HG02970 (cell line): Measurements from ENCODE around the gene SHLD1.
"Not testable (repeated sequence)": the region's sequence is repeated elsewhere in the genome, so short reads cannot be mapped to it uniquely, and the experiment has no call there.

Source experiments
- ATAC-seq: cut with Tn5 transposase; IDR thresholded peaks from one replicate; pipeline ENCODE4 v1.9.1; 2021; ENCODE audit warnings: mild to moderate bottlenecking, moderate library complexity, moderate number of reproducible peaks; ENCODE audit not compliant: unreplicated experiment, low FRiP score

Gene SHLD1

GRCh38 chr20:5735845-5736510 is 14.2 kb upstream of the SHLD1 start:
- no peak for ATAC-seq

DNA sequence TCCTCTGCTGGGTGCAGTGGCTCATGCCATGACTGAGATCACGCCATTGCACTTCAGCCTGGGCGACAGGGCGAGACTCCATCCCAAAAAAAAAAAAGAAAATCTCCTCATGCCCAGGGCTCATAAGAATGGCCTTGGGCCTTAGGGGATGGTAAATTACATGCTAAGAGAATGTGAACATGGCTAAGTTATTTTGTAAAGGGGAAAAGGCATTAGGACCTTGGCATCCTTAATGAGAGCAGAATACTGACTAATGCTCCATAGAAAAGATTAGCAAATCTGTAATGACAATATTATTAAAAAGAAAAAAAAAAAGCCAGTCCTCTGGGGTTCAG is 12.6 kb upstream of the SHLD1 start:
- no peak for ATAC-seq

DNA sequence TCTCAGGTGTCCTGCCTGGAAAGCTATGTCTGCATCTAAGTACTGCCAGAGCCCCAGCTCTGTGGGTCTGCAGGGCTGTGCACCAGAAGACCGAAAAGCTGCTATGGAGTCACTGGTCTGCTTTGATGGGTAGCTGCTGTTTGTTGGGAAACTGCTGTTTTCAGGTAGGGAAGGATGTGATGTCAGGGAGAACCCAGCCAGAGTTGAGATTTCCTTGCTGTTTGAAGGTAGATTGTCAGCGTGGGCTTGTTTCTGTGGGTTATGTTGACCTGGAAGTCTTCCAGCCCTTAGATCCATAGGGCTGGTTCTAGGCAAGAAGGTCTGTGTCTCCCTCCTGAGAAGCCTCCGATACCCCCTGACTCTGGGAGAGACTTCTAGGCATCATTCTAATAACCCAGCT is 12.2 kb upstream of the SHLD1 start:
- no peak for ATAC-seq

DNA sequence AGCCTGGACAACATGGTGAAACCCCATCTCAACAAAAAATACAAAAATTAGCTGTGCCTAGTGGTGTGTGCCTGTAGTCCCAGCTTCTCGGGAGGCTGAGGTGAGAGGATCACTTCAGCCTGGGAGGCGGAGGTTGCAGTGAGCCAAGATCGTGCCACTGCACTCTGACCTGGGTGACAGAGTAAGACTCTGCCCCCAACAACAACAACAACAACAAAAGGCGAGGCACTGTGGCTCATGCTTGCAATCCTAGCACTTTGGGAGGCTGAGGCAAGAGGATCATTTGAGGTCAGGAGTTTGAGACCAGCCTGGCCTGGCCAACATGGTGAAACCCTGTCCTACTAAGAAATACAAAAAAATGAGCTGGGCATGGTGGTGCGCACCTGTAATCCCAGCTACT is 9.6 kb upstream of the SHLD1 start:
- not testable (repeated sequence) for ATAC-seq

GRCh38 chr20:5741089-5741488 is 9.1 kb upstream of the SHLD1 start:
- ATAC-seq, result no peak

GRCh38 chr20:5742041-5742440 is 8.2 kb upstream of the SHLD1 start:
- ATAC-seq, result no peak

DNA sequence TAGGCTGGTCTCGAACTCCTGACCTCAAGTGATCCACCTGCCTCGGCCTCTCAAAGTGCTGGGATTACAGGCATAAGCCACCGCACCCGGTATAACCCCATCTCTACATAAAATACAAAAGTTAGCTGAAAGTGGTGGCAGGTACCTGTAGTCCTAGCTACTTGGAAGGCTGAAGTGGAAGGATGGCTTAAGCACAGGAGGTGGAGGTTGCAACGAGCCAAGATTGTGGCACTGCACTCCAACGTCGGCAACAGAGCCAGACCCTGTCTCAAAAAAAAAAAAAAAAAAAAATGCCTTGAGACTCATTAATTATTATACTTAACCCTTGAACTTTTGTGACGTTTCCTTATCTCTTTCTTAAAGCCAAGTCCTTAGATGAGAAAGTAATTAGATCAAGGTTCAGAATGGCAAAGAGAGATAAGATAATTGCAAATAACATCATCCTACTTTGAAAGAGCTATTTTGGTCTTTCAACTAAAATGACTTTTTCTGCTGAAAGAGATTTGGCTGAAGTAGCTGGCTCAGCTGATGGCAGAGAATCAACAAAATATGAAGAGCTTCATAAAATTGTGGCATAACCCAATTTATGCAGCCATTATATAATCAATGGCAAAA is 4.7 kb upstream of the SHLD1 start:
- ATAC-seq, result no peak

DNA sequence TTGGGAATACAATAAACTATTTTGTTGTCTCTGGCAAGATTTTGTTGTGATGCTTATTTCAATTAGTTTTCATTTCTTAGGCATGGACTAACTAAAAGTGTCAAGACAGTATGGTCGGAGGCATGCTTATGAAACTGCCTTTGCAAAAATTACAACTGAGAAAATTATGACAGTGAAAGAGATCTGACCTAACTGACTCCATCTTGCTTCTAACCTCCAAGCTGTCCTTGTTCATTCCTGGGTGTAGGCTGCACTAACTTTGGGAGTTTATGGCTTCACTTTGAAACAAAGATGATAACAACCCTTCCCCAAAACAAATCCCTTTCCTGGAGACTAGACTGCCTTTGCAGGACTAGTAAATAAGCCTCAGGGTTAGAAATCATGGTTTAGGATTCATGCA is 4.1 kb upstream of the SHLD1 start:
- ATAC-seq, result no peak

GRCh38 chr20:5748246-5748645 is 2.0 kb upstream of the SHLD1 start:
- ATAC-seq, result no peak

- not testable (repeated sequence) for ATAC-seq
Observed at GRCh38 chr20:5749512-5749951, 669 bp upstream of the SHLD1 start.

DNA sequence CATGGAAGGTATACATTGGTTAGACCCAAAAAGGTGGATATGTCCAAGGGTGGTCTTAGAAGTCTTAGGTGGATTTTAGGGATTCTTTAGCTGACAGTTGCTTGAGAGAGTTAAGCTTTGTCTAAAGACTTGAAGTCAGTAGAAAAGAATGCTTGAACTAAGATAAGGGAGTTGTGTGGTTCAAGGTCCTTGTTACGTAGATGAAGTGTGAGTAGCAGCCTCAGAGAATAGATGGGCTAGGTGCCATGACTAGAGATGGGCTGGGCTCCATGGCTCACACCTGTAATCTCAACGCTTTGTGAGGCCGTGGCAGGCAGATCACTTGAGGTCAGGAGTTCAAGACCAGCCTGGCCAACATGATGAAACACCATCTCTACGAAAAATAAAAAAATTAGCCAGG is 1.7 kb downstream of the SHLD1 start:
- ATAC-seq, result no peak

DNA sequence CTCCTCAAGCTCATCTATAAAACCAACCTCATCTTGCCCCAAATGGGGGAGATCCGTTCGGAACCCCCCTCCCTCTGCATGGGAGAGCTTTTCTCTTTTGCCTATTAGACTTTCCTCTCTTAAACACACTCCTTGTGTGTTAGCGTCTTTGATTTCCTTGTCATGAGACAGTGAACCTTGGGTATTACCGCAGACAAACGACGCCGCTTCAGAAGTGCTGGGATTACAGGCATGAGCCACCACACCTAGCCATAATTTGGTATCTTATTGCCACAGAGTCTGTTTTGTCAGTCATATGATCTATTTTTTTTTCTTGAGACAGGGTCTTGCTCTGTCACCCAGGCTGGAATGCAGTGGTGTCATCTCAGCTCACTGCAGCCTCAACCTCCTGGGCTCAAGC is 3.6 kb downstream of the SHLD1 start:
- no peak for ATAC-seq

- ATAC-seq, result no peak
Observed at GRCh38 chr20:5757949-5758348, 7.7 kb downstream of the SHLD1 start.

GRCh38 chr20:5766085-5766764 is 16.0 kb downstream of the SHLD1 start:
- ATAC-seq, result no peak

DNA sequence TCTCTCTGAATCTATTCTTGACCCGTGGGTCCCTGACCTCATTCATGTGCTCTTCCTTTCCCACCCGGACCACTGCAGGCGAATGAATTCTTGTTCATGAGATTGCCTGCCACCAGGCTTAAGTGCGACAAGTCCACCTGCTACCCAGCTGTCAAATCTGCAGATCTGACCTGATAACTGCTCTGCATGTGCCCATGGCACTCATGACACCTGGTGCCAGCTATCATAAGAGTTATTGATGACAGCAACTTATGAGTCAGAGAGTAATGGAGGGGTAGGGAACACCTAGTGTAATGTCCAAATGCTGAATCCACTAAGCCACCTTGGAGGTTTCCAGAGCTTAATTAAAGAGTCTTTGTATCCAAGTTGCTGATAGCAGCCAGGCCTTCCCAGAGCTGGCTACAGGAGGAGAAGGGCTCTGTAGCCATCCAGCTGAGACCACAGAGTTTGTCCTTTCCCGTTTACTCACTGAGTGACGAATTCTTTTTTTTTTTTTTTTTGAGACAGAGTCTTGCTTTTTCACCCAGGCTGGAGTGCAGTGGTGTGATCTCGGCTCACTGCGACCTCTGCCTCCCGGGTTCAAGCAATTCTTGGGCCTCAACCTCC is 17.4 kb downstream of the SHLD1 start:
- ATAC-seq, result no peak

- no peak for ATAC-seq
Observed at GRCh38 chr20:5770231-5770986, 20.2 kb downstream of the SHLD1 start.

DNA sequence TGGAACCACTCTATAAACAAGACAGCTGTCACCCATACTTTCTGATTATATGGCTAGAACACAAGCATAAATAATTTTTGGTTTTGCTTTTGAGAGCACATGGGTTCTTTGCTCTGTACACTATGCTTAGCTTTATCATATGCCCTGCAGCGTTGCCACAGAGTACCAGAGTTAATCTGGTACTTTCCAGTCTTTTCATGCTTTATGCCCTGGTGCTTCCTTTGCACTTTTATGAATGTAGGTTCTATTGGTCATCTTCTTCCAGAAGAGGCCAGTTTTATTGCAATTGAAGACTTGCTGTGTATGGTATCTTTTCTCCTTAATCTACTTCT is 20.8 kb downstream of the SHLD1 start:
- no peak for ATAC-seq

- no peak for ATAC-seq
Observed at GRCh38 chr20:5772704-5773103, 22.5 kb downstream of the SHLD1 start.

GRCh38 chr20:5773589-5773988 is 23.4 kb downstream of the SHLD1 start:
- no peak for ATAC-seq

- no peak for ATAC-seq
Observed at GRCh38 chr20:5776077-5776476, 25.9 kb downstream of the SHLD1 start.
